K562 (cell line): ENCODE results near the gene C3. TPM values are rescaled to one million over a fixed set of nuclear protein-coding genes. Genes with fewer than 3 reads are reported as not detected.

Source experiments
- BRF1 ChIP-seq: IDR thresholded peaks from 3 replicates; pipeline ENCODE4 v1.6.1; 2011; ENCODE audit warnings: borderline replicate concordance, mild to moderate bottlenecking; ENCODE audit not compliant: insufficient read length; ENCODE audit errors: extremely low read depth
- CBFB ChIP-seq: sonication (generic); formaldehyde crosslinking; IDR thresholded peaks from 2 replicates; pipeline ENCODE4 v1.4.0; 2020; ENCODE audit warnings: mild to moderate bottlenecking, missing genetic modification reagents
- COPS2 ChIP-seq: fragments of 450-650 bp; conservative IDR thresholded peaks from 2 replicates; pipeline ENCODE4 v1.6.1; 2016; ENCODE audit warnings: mild to moderate bottlenecking, moderate library complexity
- HCFC1 ChIP-seq: IDR thresholded peaks from 2 replicates; pipeline ENCODE4 v1.6.1; 2012; ENCODE audit warnings: low read depth, low read length, improper control_type of control experiment
- POLR2A ChIP-seq: fragments of 450-650 bp; conservative IDR thresholded peaks from 2 replicates; pipeline ENCODE4 v1.6.1; 2016
- SIN3A ChIP-seq, 2 experiments: fragments of 150-350 bp in 1 of 2; IDR thresholded peaks; 2 replicates each; pipeline ENCODE4 v1.6.1; 2011 to 2016; ENCODE audit warnings: borderline replicate concordance in 2 of 2, low read depth in 2 of 2, low read length in 2 of 2, mild to moderate bottlenecking in 2 of 2, moderate library complexity in 2 of 2; ENCODE audit not compliant: control insufficient read depth in 1 of 2
- ZNF589 ChIP-seq: fragments of 200-800 bp; sonication (Bioruptor generic); IDR thresholded peaks from 2 replicates; pipeline ENCODE4 v1.6.1; 2016; ENCODE audit warnings: low read depth, missing genetic modification characterization, missing compliant biosample characterization
- ZSCAN29 ChIP-seq: fragments of 450-650 bp; IDR thresholded peaks from 2 replicates; pipeline ENCODE4 v1.6.1; 2017
- polyA plus RNA-seq, 8 experiments: library from polyadenylated mRNA; depleted of rRNA in 4 of 8; stranded (reverse) in 5 of 8; unstranded in 3 of 8; fragments of >200 nt; fragmentation: Nextera tagmentation in 2 of 8; fragmentation: Illumina TruSeq in 1 of 8; extraction: Ambion mirVana in 2 of 8; extraction: Trizol in 1 of 8; gene quantifications; 2 replicates each; pipeline versions ENCODE4 v1.2.1 to v1.2.3, GENCODE V29; 2011 to 2014; ENCODE audit warnings: inconsistent platforms in 1 of 8, missing spikeins in 1 of 8
- total RNA-seq, 7 experiments: library from RNA; depleted of rRNA in 6 of 7; stranded (reverse); fragments of >200 nt in 6 of 7; fragmentation: Illumina TruSeq in 2 of 7; extraction: Trizol in 2 of 7; gene quantifications; 2 replicates each; pipeline versions ENCODE4 v1.2.1 to v1.2.3, GENCODE V29; 2011 to 2021; ENCODE audit warnings: low replicate concordance in 1 of 7
- TF ChIP-seq, protein P1 (sequence below): sonication (generic); formaldehyde crosslinking; IDR thresholded peaks from 2 replicates; pipeline ENCODE4 v1.8.0; 2022; ENCODE audit warnings: missing genetic modification reagents, mild to moderate bottlenecking, borderline replicate concordance
- TF ChIP-seq, protein P2 (sequence below), 2 experiments: fragments of 450-650 bp; formaldehyde crosslinking in 1 of 2; IDR thresholded peaks; 2 replicates each; pipeline versions ENCODE4 v1.4.0 to v1.6.1; 2014 to 2020; ENCODE audit warnings: mild to moderate bottlenecking in 2 of 2, borderline replicate concordance in 1 of 2, low read depth in 1 of 2
- TF ChIP-seq, protein P3 (sequence below): sonication (generic); formaldehyde crosslinking; IDR thresholded peaks from 2 replicates; pipeline ENCODE4 v1.8.1; 2023; ENCODE audit warnings: mild to moderate bottlenecking, missing genetic modification reagents
- TF ChIP-seq, protein P4 (sequence below): fragments of 250-450 bp; sonication (Bioruptor Pico); IDR thresholded peaks from 2 replicates; pipeline ENCODE4 v1.6.1; 2021; ENCODE audit warnings: mild to moderate bottlenecking

Gene C3
- total and polyA plus RNA-seq, 9 of the 15 experiments (the other 6 are each of a cell fraction or from before 2014, with no cell fraction given), result 0.59 to 10.6 (median 2.2) TPM

DNA sequence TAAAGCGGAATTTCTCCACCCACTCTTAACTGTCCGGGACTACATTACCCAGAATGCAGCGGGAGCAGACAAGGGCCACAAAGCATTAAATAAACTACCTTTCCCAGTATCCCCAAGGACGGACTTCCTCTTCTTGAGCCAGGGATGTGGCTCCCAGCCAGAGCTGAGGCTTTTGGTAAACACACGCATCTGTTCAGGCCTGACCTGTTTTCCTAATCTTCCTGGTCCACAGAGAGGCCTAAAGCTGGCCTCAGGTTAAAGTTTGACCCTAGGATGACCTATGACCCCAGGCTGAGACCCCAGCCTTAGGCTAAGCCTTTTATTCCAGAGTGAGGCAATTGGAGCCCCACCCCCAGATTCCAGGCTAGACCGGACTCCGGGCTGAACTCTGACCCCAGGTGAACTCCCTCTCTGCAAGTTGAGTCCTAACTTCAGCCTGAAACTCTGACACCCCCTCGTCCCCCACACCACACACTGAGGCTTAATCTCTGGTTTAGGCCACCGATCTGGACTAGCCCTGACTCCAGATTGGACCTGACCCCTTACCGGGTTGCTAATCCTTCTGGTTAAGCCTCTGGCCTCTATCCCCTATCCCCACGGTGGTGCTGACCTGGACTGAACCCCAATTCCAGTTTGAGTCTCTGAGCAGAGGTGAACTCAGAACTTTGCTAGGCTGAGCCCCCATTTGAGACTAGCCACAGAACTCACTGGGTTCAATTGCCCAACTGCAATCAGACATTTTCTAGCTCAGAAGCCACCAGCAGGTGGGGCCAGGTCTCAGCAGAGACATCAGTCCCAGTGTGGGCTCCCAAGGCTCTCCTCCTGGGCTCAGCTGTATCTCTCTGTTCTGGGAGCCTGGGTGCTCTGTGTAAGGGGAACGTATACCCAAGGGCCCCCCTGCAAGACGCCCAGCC, 17.7 kb upstream of the C3 start (continued):
- no peak for TF ChIP-seq ZNF589
- TF ChIP-seq POLR2A, result no peak
- no peak for TF ChIP-seq ZSCAN29
- TF ChIP-seq, protein P1, sequence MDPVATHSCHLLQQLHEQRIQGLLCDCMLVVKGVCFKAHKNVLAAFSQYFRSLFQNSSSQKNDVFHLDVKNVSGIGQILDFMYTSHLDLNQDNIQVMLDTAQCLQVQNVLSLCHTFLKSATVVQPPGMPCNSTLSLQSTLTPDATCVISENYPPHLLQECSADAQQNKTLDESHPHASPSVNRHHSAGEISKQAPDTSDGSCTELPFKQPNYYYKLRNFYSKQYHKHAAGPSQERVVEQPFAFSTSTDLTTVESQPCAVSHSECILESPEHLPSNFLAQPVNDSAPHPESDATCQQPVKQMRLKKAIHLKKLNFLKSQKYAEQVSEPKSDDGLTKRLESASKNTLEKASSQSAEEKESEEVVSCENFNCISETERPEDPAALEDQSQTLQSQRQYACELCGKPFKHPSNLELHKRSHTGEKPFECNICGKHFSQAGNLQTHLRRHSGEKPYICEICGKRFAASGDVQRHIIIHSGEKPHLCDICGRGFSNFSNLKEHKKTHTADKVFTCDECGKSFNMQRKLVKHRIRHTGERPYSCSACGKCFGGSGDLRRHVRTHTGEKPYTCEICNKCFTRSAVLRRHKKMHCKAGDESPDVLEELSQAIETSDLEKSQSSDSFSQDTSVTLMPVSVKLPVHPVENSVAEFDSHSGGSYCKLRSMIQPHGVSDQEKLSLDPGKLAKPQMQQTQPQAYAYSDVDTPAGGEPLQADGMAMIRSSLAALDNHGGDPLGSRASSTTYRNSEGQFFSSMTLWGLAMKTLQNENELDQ (CRISPR knock-in tag), result no peak
- TF ChIP-seq, protein P2, sequence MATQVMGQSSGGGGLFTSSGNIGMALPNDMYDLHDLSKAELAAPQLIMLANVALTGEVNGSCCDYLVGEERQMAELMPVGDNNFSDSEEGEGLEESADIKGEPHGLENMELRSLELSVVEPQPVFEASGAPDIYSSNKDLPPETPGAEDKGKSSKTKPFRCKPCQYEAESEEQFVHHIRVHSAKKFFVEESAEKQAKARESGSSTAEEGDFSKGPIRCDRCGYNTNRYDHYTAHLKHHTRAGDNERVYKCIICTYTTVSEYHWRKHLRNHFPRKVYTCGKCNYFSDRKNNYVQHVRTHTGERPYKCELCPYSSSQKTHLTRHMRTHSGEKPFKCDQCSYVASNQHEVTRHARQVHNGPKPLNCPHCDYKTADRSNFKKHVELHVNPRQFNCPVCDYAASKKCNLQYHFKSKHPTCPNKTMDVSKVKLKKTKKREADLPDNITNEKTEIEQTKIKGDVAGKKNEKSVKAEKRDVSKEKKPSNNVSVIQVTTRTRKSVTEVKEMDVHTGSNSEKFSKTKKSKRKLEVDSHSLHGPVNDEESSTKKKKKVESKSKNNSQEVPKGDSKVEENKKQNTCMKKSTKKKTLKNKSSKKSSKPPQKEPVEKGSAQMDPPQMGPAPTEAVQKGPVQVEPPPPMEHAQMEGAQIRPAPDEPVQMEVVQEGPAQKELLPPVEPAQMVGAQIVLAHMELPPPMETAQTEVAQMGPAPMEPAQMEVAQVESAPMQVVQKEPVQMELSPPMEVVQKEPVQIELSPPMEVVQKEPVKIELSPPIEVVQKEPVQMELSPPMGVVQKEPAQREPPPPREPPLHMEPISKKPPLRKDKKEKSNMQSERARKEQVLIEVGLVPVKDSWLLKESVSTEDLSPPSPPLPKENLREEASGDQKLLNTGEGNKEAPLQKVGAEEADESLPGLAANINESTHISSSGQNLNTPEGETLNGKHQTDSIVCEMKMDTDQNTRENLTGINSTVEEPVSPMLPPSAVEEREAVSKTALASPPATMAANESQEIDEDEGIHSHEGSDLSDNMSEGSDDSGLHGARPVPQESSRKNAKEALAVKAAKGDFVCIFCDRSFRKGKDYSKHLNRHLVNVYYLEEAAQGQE (IDR thresholded peaks at IDR 0.05; ENCODE audit: borderline replicate concordance), result peak; percentile 78
- TF ChIP-seq, protein P2 (CRISPR knock-in tag; IDR thresholded peaks at IDR 0.05; ENCODE audit: low read depth), result no peak
- no peak for TF ChIP-seq BRF1
- no peak for TF ChIP-seq COPS2
- 0 out of 4 replicates have a peak, but pooled peaks of 1 of the 2 experiments have one; percentile 27 for TF ChIP-seq SIN3A (IDR thresholded peaks at IDR 0.05; ENCODE audit: borderline replicate concordance in 2 of 2, control insufficient read depth in 1 of 2, low read depth in 2 of 2, low read length in 2 of 2)
- TF ChIP-seq, protein P3, sequence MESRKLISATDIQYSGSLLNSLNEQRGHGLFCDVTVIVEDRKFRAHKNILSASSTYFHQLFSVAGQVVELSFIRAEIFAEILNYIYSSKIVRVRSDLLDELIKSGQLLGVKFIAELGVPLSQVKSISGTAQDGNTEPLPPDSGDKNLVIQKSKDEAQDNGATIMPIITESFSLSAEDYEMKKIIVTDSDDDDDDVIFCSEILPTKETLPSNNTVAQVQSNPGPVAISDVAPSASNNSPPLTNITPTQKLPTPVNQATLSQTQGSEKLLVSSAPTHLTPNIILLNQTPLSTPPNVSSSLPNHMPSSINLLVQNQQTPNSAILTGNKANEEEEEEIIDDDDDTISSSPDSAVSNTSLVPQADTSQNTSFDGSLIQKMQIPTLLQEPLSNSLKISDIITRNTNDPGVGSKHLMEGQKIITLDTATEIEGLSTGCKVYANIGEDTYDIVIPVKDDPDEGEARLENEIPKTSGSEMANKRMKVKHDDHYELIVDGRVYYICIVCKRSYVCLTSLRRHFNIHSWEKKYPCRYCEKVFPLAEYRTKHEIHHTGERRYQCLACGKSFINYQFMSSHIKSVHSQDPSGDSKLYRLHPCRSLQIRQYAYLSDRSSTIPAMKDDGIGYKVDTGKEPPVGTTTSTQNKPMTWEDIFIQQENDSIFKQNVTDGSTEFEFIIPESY (CRISPR knock-in tag), result no peak
- TF ChIP-seq, protein P4, sequence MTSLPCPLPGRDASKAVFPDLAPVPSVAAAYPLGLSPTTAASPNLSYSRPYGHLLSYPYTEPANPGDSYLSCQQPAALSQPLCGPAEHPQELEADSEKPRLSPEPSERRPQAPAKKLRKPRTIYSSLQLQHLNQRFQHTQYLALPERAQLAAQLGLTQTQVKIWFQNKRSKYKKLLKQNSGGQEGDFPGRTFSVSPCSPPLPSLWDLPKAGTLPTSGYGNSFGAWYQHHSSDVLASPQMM (CRISPR knock-in tag), result no peak
- TF ChIP-seq HCFC1, result peak; percentile 99
- TF ChIP-seq CBFB (CRISPR knock-in tag), result no peak
